ENCODE measurements around the gene NR2C2. TPM values are rescaled to one million over a fixed set of nuclear protein-coding genes. Genes with fewer than 3 reads are reported as not detected.

NR2C2 gene
- total RNA-seq, 1 experiment from 2014 or later, result 14.7 TPM

- DNase-seq, result peak; percentile 76
- Histone ChIP-seq H3K36me3 (replicated peaks; ENCODE audit: control insufficient read depth, insufficient read depth, low read length) (peaks cover 2% of the 10 kb centered on the region), H3K27me3 (ENCODE audit: control insufficient read depth, insufficient read depth, low read length) (no peaks in the 10 kb centered on the region), H3K4me3 (ENCODE audit: insufficient read depth, low read depth, low read length) (no peak overlapping the region)
These were observed 33.2 kb upstream of the NR2C2 start for GRCh38 chr3:14913926-14914778.

DNA sequence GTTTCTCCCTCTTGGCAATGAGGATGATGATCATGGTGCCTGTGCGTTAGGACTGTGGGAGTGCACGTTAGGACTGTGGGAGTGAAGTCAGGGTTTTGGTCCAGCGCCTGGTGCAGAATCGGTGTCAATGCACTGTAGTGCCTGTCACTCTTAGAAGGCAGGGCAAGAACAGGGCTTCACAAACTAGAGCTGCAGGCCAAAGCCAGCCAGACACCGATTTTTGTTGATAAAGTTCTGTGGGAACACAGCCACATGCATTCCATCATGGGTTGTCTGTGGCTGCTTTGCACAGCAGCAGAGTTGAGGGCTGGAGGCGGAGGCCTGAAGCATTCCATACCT is 32.6 kb upstream of the NR2C2 start:
- Histone ChIP-seq H3K27me3 (ENCODE audit: control insufficient read depth, insufficient read depth, low read length) (no peaks in the 10 kb centered on the region), H3K4me3 (ENCODE audit: insufficient read depth, low read depth, low read length) (no peak overlapping the region), H3K36me3 (replicated peaks; ENCODE audit: control insufficient read depth, insufficient read depth, low read length) (peaks cover 2% of the 10 kb centered on the region)
- DNase-seq, result no peak

DNA sequence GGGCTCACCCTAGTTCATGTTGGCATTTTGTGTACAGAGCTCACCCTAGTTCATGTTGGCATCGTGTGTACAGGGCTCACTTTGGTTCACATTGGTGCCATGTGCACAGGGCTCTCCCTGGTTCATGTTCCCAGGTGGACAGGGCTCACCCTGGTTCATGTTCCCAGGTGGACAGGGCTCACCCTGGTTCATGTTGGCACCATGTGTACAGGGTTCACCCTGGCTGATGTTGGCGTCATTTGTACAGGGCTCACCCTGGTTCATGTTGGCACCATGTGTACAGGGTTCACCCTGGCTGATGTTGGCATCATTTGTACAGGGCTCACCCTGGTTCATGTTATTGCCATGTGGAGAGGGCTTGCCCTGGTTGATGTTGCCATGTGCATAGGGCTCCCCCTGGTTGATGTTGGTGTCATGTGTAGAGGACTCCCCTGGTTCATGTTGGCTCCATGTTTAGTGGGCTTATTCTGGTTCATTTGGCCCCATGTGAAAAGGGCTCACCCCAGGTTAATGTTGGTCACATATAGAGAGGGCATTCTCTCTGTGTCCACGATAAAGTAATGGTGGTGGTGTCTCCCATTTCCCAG is 31.7 kb upstream of the NR2C2 start:
- Histone ChIP-seq H3K36me3 (replicated peaks; ENCODE audit: control insufficient read depth, insufficient read depth, low read length) (peaks cover 2% of the 10 kb centered on the region), H3K4me3 (ENCODE audit: insufficient read depth, low read depth, low read length) (no peak overlapping the region), H3K27me3 (ENCODE audit: control insufficient read depth, insufficient read depth, low read length) (no peaks in the 10 kb centered on the region)
- peak; percentile 52 for DNase-seq

GRCh38 chr3:14918356-14918860 is 29.0 kb upstream of the NR2C2 start:
- DNase-seq, result peak; percentile 21

DNA sequence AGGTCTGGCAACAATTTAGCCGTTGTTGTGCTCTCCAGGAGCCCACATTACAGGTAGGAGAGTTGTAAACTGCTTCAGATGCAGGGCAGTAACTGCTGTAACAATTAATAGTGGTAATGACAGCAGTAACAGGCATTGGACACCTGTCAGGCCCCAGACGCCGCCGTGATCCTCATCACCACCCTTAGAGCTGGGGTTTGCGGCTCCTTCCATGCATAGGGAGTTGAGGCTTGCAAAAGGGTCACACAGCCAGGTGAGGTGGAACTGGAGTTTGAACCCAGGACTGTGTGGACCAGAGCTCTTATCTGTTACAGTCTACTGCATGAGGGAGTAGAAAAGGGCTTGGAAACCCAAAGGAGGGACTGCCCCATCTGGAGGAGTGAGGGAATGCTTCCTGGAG is 26.8 kb upstream of the NR2C2 start:
- H3K36me3 ChIP-seq (replicated peaks; ENCODE audit: control insufficient read depth, insufficient read depth, low read length), result peaks cover 2% of the 10 kb centered on the region

More at GRCh38 chr3:14918356-14918860, 29.0 kb upstream of the NR2C2 start:
- H3K4me3 ChIP-seq (ENCODE audit: insufficient read depth, low read depth, low read length), result no peak overlapping the region
- H3K36me3 ChIP-seq (replicated peaks; ENCODE audit: control insufficient read depth, insufficient read depth, low read length), result no peaks in the 10 kb centered on the region; the same call in 1 of the 2 replicates
- H3K27me3 ChIP-seq (ENCODE audit: control insufficient read depth, insufficient read depth, low read length), result no peaks in the 10 kb centered on the region

DNA sequence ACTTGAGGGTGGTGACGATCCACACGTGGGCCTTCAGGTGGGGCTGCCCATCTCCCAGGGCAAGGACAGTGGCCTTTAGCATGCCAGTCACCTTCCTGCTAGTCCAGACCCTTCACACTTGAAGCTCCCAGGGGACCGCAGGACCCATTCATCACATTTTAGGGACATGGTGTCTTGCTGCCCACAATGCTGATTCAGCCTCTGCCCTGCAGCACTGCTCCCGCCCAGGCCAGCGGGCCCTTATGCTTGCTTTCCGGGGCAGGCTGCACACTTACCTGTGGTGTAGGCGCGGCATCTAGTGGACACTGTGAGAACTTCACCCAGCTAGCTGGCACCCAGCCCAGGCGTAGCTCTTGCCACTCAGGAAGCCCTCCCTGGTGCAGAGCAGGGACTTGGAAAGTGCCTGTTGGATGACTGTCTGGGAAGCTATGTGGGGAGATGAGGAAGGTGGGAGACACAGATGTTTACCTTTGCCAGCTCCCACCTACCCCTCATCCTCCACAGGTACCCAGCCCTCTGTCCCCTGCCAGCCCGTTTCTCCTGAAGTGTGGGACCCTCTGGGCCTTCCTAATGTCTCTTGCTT is 26.3 kb upstream of the NR2C2 start:
- Histone ChIP-seq H3K4me3 (ENCODE audit: insufficient read depth, low read depth, low read length) (no peak overlapping the region), H3K27me3 (ENCODE audit: control insufficient read depth, insufficient read depth, low read length) (no peaks in the 10 kb centered on the region), H3K36me3 (replicated peaks; ENCODE audit: control insufficient read depth, insufficient read depth, low read length) (peaks cover 3% of the 10 kb centered on the region)
- DNase-seq, result peak; percentile 91

More for the DNA sequence above, 26.8 kb upstream of the NR2C2 start:
- Histone ChIP-seq H3K27me3 (ENCODE audit: control insufficient read depth, insufficient read depth, low read length) (no peaks in the 10 kb centered on the region), H3K4me3 (ENCODE audit: insufficient read depth, low read depth, low read length) (no peak overlapping the region)
- DNase-seq, result no peak

DNA sequence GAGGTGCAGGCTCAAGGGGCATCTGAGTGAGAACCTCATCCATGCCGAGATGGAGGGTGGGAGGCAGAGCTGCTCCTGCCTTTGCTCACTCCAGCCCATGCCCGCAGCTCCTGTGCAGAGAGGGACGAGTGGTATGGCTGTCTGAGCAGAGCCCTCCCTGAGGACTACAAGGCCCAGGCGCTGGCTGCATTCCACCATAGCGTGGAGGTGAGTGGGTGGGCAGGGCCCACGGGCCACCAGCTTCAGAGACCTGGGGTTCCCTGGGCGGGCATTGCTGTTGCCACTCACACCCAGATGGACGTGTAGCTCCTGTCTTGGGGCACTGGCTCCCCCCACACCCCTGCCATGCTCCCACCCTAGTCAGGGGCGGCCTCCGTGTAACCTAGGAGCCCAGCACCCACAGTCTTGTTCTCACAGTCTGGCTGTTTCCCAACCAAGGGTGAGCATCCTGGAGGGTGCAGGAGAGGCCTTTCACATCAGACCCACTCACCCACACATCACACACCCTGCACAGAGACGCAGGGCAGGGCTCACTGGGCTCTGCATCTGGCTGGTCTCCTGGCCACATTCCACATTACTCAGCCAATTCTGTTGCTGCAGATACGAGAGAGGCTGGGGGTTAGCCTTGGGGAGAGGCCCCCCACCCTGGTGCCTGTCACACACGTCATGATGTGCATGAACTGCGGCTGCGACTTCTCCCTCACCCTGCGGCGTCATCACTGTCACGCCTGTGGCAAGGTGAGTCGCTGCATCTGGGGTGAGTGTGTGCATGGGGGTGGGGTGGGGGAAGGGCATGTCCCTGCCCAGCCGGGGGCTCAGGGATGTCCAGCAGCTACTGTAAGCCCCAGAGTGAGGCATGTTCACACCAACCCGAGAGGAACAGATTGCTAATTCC is 25.3 kb upstream of the NR2C2 start:
- peak; percentile 38 for DNase-seq
- H3K36me3 ChIP-seq (replicated peaks; ENCODE audit: control insufficient read depth, insufficient read depth, low read length), result peaks cover 3% of the 10 kb centered on the region
- no peak overlapping the region for H3K4me3 ChIP-seq (ENCODE audit: insufficient read depth, low read depth, low read length)
- H3K27me3 ChIP-seq (ENCODE audit: control insufficient read depth, insufficient read depth, low read length), result no peaks in the 10 kb centered on the region

- no peaks in the 10 kb centered on the region for H3K27me3 ChIP-seq (ENCODE audit: control insufficient read depth, insufficient read depth, low read length)
- DNase-seq, result no peak
- no peak overlapping the region for H3K4me3 ChIP-seq (ENCODE audit: insufficient read depth, low read depth, low read length)
- H3K36me3 ChIP-seq (replicated peaks; ENCODE audit: control insufficient read depth, insufficient read depth, low read length), result peaks cover 3% of the 10 kb centered on the region
These were observed 24.5 kb upstream of the NR2C2 start for GRCh38 chr3:14922863-14923262.

DNA sequence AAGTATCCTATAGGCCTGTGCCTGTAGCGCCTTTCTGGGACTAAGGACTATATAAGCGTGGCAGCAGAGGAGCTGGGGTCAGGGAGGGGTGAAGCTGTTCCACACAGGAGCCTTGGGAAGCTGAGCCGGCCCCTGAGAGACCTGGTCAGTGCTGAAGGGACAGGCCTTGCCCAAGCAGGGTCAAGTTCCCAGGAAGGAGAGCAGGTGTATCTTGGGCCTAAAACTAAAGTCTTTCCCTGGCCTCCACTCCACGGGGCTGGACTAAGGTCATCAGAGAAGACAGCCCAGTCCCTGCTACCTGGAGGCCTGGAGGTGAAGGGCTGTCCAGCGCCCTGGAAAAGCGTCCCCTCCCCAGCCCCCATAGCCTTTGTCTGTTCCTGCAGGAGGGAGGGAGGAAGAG is 23.9 kb upstream of the NR2C2 start:
- Histone ChIP-seq H3K36me3 (replicated peaks; ENCODE audit: control insufficient read depth, insufficient read depth, low read length) (peaks cover 3% of the 10 kb centered on the region), H3K27me3 (ENCODE audit: control insufficient read depth, insufficient read depth, low read length) (no peaks in the 10 kb centered on the region), H3K4me3 (ENCODE audit: insufficient read depth, low read depth, low read length) (no peak overlapping the region)
- DNase-seq, result peak; percentile 27

GRCh38 chr3:14925729-14926591 is 21.4 kb upstream of the NR2C2 start:
- Histone ChIP-seq H3K27me3 (ENCODE audit: control insufficient read depth, insufficient read depth, low read length) (no peaks in the 10 kb centered on the region), H3K4me3 (ENCODE audit: insufficient read depth, low read depth, low read length) (no peak overlapping the region), H3K36me3 (replicated peaks; ENCODE audit: control insufficient read depth, insufficient read depth, low read length) (peaks cover 3% of the 10 kb centered on the region)
- peak; percentile 77 for DNase-seq

DNA sequence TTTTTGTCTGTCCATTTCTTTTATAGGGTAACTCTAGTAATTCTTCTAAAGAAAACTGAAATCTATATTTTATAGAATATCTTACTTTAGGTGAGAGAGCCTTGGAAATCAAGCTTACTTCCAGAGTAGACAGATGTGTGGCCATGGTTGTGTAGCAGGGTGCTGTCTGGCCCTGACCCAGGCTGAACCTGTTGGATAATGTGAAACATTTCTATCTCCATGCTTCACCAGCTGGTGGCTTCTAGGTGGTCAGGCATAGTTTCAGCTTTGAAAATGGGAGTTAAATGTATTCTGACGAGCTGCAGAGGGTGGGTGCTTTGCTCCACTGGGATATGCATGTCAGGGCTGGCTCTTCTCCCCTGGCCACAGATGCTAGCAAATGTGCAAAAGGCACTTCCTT is 20.8 kb upstream of the NR2C2 start:
- Histone ChIP-seq H3K4me3 (ENCODE audit: insufficient read depth, low read depth, low read length) (no peak overlapping the region), H3K27me3 (ENCODE audit: control insufficient read depth, insufficient read depth, low read length) (no peaks in the 10 kb centered on the region), H3K36me3 (replicated peaks; ENCODE audit: control insufficient read depth, insufficient read depth, low read length) (peaks cover 3% of the 10 kb centered on the region)
- no peak for DNase-seq

DNA sequence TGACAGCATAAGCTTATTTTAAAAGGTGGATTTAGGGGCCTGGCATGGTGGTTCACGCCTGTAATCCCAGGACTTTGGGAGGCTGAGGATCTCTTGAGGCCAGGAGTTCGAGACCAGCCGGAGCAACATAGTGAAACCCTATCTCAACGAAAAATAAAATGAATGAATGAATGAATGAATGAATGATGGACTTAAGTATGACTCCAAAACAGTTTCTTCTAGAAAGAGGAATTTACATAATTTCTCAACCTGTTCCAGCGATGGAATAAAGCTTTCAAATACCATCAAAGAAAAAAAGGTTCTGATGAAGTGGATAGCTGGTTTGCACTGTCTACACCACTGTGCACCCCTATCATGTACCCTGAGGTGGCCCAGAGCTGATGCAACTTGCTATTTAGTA is 20.1 kb upstream of the NR2C2 start:
- Histone ChIP-seq H3K36me3 (replicated peaks; ENCODE audit: control insufficient read depth, insufficient read depth, low read length) (peaks cover 3% of the 10 kb centered on the region), H3K27me3 (ENCODE audit: control insufficient read depth, insufficient read depth, low read length) (no peaks in the 10 kb centered on the region), H3K4me3 (ENCODE audit: insufficient read depth, low read depth, low read length) (no peak overlapping the region)
- DNase-seq, result no peak

DNA sequence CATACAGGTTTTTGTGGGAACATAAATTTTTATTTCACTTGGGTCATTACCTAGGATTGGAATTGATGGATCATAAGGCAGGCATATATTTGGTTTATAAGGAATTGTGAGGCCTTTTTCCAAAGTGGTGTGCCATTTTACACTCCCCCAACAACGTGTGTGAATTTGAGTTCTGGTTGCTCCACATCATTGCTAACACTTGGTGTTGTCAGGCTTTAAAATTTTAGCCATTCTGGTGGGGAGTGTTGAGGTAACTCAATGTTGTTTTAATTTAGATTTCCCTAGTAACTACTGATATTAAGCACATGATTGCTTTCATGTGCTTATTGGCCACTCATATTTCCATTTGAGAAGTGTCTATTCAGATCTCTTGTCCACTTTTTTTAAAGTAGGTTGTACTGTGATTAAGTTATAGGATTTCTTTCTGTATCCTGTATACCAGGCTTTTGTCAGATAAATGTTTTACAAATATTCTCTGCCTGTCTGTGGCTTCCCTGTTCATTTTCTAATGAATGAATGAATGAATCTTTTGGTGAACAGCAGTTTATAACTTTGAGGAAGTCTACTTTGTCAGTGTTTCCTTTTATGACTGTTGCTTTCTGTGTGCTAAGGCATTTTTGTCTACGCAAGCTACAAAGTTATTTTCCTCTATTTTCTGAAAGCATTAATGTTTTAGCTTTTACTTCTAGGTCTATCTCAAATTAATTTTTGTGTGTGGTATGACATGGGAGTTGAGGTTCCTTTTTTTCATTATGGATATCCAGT is 17.9 kb upstream of the NR2C2 start:
- DNase-seq, result no peak
- H3K27me3 ChIP-seq (ENCODE audit: control insufficient read depth, insufficient read depth, low read length), result no peaks in the 10 kb centered on the region
- H3K4me3 ChIP-seq (ENCODE audit: insufficient read depth, low read depth, low read length), result no peak overlapping the region
- peaks cover 2% of the 10 kb centered on the region for H3K36me3 ChIP-seq (replicated peaks; ENCODE audit: control insufficient read depth, insufficient read depth, low read length)
